AG04449 (cell line): Measurements from ENCODE around the gene OOSP1.

Experiments
- CTCF ChIA-PET: fragments of 350-600 bp; formaldehyde crosslinking; extraction: SDS; loops from one replicate; lab custom pipeline; 2021; ENCODE audit warnings: antibody characterized with exemption; lab: Yijun Ruan, JAX
- POLR2A ChIA-PET: fragments of 400-600, 350-600 bp; formaldehyde crosslinking; extraction: SDS; loops from one replicate; lab custom pipeline; 2020; ENCODE audit warnings: antibody characterized with exemption, inconsistent platforms; lab: Yijun Ruan, JAX
- DNase-seq: peaks from one replicate; pipeline ENCODE4 v3.0.0-alpha.2; 2010; ENCODE audit warnings: low read depth, low spot score
- H3K4me3 ChIP-seq: 2 replicates; pipeline ENCODE4 v1.5.1; 2011; ENCODE audit warnings: low read depth, mild to moderate bottlenecking, control low read depth, low read length
- TF ChIP-seq, protein P1 (sequence below): IDR thresholded peaks from one replicate; pipeline ENCODE4 v1.5.1; 2011; ENCODE audit warnings: mild to moderate bottlenecking, moderate library complexity, low read length, control low read depth, inconsistent platforms; ENCODE audit not compliant: insufficient read depth; ENCODE audit errors: missing control alignments

The OOSP1 gene

DNA sequence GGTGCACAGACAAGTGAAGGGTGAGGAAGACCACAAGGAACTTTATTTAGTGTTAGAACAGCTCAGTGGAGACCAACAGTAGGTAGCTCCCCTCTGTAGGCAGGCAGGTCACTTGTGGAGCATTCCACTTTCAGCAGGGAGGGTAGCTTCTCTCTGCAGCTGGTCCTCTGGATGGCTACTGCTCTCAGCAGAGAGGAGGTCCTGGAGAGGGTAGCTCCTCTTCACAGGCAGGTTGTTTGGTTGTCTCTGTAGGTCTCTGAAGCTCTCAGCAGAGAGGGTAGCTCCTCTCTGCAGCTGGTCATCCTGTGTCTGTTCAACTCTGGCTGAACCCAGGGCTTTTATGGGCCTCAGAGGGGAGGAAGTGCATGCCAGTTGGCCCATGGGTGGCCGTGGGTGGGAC lies 6.5 kb upstream of the OOSP1 start:
- TF ChIP-seq, protein P1, sequence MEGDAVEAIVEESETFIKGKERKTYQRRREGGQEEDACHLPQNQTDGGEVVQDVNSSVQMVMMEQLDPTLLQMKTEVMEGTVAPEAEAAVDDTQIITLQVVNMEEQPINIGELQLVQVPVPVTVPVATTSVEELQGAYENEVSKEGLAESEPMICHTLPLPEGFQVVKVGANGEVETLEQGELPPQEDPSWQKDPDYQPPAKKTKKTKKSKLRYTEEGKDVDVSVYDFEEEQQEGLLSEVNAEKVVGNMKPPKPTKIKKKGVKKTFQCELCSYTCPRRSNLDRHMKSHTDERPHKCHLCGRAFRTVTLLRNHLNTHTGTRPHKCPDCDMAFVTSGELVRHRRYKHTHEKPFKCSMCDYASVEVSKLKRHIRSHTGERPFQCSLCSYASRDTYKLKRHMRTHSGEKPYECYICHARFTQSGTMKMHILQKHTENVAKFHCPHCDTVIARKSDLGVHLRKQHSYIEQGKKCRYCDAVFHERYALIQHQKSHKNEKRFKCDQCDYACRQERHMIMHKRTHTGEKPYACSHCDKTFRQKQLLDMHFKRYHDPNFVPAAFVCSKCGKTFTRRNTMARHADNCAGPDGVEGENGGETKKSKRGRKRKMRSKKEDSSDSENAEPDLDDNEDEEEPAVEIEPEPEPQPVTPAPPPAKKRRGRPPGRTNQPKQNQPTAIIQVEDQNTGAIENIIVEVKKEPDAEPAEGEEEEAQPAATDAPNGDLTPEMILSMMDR, result no peak
- no peak for DNase-seq
- POLR2A ChIA-PET, result no interaction called here
- H3K4me3 ChIP-seq, result no peak overlapping the region
- CTCF ChIA-PET, result no interaction called here

DNA sequence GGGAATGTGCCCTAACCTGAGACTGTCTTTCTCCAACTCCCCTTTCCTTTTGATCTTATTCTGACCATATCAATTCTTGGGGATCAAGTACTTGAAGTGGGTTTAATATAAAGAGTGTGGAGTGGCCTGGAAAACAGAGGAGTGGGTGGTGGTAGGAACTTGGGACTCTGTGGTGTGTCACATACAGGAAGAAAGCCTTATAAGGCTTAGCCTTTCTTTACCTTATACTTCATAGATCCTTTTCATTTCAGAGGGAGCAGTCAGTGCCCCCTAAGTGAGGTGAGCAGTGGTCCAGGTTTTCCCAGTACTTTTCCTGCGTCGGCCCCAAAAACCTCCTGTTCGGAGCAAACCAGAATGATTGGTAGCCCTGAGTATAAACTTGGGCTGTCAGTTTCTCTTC lies 486 bp downstream of the OOSP1 start:
- POLR2A ChIA-PET, result no interaction called here
- CTCF ChIA-PET, result no interaction called here
- TF ChIP-seq, protein P1, result no peak
- no peak overlapping the region for H3K4me3 ChIP-seq
- DNase-seq, result no peak

DNA sequence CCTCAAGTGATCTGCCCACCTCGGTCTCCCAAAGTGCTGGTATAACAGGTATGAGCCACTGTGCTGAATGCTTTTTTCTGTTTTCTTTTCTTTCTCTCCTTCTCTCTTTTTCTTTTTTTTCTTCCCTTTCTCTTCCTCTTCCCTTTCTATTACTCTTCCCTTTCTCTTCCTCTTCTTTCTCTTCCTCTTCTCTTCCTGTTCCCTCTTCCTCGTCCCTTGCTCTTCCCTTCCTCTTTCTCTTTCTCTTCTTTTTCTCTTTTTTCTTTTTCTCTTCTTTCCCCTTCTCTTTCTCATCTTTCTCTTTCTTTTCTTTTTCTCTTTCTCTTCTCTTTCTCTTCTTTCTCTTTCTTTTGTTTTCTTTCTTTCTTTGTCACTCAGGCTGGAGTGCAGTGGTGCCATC lies 1.2 kb downstream of the OOSP1 start:
- H3K4me3 ChIP-seq, result no peak overlapping the region
- POLR2A ChIA-PET, result no interaction called here
- CTCF ChIA-PET, result no interaction called here
- TF ChIP-seq, protein P1, result no peak
- no peak for DNase-seq

DNA sequence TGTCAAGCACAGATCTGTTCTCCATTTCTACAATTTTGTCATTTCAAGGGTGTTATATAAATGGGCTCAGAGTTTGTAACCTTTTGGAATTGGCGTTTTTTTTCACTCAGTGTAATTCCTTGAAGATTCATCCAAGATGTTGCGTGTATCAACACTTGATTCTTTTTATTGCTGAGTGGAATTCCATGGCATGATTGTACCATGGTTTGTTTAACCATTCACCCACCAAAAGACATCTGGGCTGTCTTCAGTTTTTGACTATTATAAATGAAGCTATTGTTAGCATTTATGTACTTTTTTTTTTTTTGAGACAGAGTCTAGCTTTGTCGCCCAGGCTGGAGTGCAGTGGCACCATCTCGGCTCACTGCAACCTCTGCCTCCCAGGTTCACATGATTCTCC lies 2.9 kb downstream of the OOSP1 start:
- ChIA-PET POLR2A (no interaction called here), CTCF (no interaction called here)
- DNase-seq, result no peak
- TF ChIP-seq, protein P1, result no peak
- no peak overlapping the region for H3K4me3 ChIP-seq

DNA sequence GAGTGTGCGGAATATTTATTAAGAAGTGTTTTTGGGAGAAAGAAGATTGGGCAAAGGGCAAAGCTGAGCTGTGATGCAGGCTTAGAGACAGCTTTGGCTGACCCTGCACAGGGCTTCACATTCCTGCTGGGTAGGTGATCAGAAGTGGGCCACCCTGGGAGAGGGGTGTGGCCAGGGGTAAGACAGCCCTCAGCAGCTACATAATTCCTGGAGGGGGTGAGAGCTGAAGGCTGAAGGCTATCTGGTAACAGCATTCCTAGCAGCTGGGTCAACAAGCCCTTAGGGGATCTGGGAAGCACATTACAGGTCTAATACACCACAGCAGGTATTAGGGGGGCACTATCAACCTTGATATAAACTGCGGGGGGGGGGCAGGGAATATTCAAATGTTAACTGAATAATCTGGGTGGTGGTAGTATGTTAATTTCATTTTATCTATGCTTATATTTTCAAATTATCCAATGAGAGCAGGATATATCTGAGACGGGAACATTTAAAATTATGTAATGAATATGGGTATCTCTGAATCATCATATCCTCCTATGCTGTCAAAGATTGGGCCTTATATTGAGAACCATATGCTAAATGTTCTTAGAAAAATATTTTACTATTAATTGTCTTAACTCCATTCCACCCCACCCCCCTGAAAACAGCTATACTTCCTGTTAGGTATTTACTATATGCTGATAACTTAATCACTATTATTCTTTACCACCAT lies 5.9 kb downstream of the OOSP1 start:
- ChIA-PET CTCF (interaction anchor here (0.6 kb wide), 1 partner anchor 80 kb away, joined by 3 read pairs; no protein-coding TSS in a partner anchor), POLR2A (no interaction called here)
- no peak overlapping the region for H3K4me3 ChIP-seq
- no peak for DNase-seq
- TF ChIP-seq, protein P1, result no peak

DNA sequence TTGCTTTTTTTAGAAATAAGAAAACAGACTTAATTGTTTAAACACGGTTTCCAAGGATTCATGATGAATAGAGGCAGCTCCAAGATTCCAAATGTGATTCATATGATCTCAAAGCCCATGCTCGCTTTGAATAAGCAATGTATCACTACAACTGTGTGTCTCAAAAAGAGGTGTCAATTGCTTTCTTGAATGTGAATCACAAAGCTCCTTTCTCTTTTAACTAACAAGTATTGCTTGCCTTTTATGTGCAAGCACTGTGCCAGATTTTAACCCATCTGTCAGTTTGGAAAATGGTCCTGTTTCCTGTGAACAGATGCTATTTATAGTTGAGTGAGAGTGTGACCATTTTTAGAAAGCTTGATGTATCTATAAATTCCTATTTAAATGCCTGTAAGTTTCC lies 6.5 kb downstream of the OOSP1 start:
- H3K4me3 ChIP-seq, result no peak overlapping the region
- TF ChIP-seq, protein P1, result no peak
- ChIA-PET CTCF (no interaction called here), POLR2A (no interaction called here)
- no peak for DNase-seq
